SW480 (cell line): Measurements from ENCODE around the gene PHF10.
"Not testable (repeated sequence)": the region's sequence is repeated elsewhere in the genome, so short reads cannot be mapped to it uniquely, and the experiment has no call there.

Source experiments
- DNase-seq: peaks from one replicate; pipeline ENCODE4 v3.0.0-alpha.2; 2016; ENCODE audit warnings: low spot score

The PHF10 gene

DNA sequence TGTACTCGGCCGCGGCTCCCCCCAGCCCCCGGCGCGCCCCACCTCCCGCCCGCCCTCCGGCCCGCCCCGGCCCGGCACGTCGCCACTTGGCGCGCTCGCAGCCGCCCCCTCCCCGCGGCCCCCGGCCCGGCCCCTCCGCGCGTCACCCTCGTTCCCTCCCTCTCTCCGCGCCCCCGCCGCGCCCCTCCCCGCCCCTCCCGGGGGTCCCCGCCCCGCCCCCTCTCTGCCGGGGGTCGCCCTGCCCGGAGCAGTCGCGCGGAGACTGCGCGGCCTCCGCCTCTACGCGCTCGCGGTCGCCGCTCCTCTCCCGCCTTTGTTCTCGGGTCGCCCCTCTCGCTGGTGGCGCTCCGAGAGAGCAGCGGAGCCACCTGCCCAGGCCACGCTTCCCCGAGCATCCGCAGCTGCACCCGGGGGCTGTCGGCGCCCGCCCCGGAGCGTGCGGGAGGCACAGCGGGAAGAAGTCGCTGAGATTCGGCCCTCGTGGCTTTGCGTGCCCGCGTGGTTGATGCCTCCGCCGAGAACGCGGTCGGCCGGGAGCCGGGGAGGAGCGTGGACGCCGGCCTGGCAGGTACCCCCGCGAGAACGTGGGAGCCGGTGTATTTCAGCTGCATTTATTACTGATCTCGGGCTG is at the start of gene PHF10:
TSS of gene PHF10 (minus strand) at position 7 of the 631 bp plus-strand sequence. CDS start 569 bp downstream, outside the sequence.
- peak; percentile 33 for DNase-seq

DNA sequence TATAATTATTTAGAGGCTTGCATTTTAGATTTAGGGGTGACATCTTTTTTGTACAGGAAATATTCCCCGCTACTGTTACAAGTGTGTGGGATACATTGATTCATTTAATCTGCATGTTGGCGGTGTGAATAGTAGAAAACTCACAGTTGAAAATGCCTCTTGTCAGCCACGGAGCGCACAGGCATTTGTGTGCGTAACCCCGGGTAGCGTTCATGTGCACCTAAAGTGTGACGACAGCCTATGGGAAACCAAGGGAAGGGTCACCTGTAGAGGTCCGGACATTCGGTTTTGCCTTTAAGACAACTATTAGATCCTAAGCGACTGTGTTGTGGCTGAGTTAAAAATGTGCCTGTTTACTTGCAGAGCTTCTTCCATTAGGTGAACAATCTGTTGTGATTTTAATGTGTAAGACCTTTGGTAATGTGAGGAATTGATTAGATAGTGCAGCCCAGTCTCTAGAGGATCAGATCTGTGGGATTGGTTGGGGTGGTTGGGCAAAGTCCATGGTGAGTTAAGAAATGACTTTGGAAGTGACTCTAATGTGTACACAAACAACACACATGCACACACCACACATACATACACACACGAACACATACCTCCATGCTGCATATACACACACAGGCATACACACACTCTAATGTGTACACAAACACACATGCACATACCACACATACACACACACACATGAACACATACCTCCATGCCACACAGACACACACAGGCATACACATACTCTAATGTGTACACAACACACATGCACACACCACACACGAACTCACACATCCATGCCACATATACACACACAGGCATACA is 42.8 kb upstream of the PHF10 start:
- no peak for DNase-seq

DNA sequence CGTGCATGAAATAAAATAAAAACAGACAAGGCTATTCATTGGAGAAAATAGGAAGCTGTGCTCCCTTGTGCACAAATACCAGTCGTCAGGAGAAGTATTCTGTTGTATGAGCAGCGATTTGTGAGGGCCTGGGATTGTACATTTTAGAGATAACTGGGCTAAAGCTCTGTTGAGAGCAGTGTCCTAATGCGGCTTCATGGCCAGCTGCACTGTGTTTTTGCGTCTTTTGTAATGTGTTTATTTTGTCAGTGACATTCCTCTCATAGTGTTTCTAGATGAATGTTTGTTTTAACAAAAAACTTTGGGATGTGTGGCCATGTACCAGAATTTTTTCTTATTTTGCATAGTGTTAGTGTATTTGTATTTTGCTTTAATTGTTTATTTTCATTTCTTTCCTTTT is 41.9 kb upstream of the PHF10 start:
- DNase-seq: no peak

DNA sequence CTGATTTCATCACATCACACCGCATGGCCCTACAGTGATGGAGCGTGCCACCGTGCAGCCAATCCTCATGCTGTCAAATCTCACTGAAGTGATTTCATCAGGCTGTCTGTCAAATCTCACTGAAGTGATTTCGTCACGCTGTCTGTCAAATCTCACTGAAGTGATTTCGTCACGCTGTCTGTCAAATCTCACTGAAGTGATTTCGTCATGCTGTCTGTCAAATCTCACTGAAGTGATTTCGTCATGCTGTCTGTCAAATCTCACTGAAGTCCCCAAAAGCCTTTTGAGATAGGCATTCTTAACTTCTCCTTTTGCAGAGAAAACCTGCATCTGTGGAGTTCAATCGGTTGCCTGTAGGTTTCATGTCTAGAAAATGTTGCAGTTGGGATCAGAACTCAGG is 41.5 kb upstream of the PHF10 start:
- DNase-seq: not testable (repeated sequence)

DNA sequence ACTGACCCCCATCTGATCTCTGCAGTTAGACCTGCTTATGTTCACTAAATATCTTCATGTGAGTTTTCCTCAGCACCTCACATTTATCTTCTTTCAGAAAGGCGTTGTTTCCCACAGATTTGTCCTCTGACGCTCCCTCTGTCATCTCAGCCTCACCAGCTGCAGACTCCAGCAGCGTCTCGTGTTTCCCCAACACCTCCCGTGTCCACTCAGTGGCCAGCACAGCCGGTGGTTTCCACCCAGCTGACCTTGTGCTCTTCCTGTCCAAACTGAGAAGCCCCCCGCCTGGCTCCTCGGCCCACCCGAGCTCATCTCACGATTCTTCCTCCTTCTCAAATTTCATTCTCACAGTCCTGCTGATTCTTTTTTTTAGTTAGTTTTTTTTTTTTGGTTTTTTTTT is 39.6 kb upstream of the PHF10 start:
- no peak for DNase-seq

DNA sequence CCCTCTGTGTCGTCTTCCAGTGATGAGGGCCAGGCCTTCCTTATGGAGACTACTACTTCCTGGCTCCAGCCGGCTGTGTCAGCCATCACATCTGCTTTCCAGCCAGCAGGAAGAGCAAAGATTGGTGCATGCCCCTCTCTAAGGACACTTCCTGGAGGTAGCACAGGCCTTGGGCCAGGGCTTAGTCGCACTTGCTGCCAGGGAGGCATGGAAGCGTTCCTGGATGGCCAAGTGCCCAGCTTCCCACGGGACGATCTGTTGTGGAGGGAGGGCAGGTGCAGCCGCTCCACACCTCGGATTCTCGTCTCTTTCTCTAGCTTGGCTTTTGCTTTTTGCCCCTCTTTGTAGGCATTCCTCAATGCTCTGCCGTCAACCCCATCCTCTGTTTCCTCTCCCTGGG is 39.0 kb upstream of the PHF10 start:
- no peak for DNase-seq

DNA sequence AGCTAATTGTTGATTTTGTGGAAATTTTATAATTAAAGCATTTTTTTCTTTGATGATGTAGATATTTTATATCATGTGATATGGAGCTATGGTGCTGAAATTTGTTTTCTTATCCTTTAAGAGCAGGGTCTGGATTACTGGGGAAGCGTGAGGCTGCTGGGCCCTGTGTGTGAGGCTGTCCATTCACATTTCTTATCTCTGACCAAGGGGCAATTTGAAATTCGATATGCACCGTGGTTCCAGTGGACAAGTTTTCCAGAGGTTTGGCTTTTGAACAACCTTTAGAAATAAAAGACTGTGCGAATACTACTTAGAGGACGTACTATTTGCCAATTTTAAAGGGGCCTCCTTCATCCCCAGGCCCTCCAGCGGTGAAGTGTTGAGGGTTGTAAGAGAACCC is 30.9 kb upstream of the PHF10 start:
- no peak for DNase-seq

DNA sequence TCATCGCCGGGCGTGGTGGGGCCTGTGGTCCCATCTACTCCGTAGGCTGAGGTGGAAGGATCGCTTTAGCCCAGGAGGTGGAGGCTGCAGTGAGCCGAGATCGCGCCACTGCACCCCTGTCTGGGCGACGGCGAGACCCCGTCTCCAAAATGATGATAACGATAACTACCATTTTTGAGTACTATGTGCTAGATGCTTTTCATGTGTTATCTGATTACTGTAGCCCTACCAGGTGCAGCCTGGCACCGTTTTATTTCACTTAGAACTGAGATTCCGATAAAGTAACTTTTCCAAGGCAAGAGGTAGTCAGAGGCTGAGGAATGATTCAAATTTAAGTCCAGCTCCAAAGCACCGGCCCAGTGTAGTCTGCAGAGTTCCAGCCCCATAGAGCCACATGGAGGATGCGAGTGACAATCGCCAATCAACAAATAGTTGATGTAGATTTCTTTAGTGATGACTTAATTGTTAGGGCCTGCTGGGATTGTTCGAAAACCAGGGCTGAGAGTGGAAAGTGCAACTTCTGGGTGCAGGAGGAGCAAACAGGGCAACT is 27.8 kb upstream of the PHF10 start:
- DNase-seq: peak; percentile 0

DNA sequence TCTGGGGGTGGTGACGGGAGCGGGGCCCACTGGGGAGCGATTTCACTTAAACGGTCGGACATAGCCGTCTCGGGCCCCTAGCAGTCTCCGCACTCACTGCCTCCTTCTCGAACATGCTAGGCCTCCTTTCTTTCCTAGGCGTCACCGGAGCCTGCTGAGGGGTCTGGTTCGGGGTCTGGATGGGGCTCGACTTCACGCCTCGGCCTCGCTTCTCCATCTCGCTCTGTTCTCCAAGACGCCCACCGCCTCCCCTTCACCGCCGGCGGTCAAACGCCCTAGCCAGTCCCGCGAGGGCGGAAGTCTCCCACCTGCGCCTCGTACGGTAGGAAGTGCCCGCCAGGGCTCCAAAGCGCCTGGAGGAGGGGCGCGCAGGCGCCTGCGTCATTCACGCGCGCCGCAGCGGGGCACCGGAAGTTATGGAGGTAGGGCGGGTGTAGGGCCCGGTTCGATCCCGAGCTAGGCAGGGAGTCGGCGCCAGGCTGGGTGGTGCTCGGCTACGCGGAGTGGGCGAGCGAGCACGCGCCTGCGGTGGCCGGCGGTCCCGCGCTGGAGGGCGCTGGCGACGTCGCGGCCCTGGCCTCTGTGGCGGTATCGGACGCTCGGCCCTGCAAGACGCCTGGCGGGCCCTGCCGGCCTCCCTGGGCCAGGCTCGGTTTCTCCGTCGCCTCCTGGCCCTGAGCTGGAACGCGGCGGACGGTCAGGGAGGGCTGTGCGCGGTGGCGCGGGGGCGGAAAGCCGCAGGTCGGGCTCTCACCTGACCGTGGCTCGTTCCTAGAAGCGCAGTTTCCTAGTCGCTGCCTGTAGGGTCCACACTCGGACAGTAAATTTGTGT is 27.2 kb upstream of the PHF10 start, which contains the start of the genes DYNLT2 and ERMARD:
TSS of gene DYNLT2 (minus strand) at position 331 of the 832 bp plus-strand sequence. CDS start at position 217, 114 bp downstream.
TSS of gene ERMARD (plus strand) at position 381 of the 832 bp plus-strand sequence. CDS start at position 417, 36 bp downstream.
- peak; percentile 86 for DNase-seq

DNA sequence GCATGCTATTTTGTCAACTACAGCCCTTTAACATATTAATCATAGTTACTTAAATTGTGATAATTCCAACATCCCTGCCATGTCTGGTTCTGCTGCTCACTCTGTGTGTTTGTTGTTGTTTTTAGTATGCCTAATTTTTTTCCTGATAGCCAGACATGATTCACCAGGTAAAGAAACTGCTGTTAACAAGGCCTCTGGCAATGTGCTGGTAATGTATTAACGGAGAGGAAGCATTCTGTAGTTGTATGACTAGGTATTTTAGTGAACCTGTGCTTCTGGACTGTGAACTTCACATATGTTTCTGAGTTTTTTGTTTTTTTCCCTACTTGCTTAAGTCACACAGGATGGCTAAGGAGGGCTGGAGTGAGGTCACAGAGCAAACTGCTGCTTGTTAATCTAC is 22.3 kb upstream of the PHF10 start:
- DNase-seq: no peak

DNA sequence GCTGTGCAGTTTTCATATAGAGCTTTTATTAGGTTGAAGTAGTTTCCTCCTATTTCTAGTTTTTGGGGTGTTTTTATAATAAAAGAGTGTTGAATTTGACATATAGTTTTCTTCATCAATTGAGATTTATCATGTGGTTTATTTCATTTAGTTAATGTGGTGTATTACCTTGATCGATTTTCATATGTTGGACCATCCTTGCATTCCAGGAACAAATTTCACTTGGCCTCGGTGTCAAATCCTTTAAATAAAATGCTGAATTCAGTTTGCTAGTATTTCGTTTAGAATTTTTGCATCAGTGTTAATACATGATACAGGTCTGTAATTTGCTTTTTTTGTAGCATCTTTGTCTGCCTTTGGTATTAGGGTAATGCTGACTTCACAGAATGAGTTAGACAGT is 21.1 kb upstream of the PHF10 start:
- DNase-seq: no peak

DNA sequence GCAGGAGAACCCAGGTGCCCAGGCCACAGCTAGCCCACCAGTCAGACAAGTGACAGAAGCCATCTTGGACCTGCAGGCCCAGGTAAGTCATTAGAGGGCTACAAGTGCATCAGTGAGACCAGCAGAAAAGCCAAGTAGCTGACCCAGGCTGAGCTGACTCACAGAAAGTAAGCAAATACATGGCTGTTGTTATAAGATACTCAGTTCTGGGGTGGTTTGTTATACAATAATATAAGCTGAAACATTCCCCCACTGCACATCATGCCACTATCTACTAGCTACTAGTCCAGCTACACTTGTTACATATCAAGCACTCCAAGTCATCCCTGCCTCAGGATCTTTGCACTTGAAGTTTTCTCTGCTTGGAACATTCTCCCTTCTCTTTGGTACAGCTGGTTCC is 17.0 kb upstream of the PHF10 start:
- no peak for DNase-seq

DNA sequence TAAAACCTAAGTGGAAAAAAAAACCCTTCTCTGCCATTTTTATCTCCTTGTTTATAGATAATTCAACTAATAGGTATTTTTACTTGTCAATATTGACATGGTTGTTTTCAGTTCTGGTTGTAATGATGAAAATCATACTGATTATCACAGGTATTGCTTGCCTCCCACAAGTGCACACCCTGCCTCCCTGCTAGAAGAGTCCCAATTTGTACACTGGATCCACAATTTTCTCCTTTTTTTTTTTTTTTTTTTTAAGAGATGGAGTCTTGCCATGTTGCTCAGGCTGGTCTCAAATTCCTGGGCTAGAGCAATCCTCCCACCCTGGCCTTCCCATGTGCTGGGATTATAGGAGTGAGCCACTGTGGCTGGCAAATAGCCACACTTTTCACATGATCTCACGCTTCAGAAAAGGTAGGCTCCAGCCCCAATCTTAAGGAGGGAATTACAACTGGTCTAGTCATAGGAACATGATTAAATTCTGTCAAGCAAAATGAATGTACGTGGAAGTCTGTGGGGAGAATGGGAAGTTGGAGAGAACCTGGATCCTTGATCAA is 14.8 kb upstream of the PHF10 start:
- DNase-seq: no peak

DNA sequence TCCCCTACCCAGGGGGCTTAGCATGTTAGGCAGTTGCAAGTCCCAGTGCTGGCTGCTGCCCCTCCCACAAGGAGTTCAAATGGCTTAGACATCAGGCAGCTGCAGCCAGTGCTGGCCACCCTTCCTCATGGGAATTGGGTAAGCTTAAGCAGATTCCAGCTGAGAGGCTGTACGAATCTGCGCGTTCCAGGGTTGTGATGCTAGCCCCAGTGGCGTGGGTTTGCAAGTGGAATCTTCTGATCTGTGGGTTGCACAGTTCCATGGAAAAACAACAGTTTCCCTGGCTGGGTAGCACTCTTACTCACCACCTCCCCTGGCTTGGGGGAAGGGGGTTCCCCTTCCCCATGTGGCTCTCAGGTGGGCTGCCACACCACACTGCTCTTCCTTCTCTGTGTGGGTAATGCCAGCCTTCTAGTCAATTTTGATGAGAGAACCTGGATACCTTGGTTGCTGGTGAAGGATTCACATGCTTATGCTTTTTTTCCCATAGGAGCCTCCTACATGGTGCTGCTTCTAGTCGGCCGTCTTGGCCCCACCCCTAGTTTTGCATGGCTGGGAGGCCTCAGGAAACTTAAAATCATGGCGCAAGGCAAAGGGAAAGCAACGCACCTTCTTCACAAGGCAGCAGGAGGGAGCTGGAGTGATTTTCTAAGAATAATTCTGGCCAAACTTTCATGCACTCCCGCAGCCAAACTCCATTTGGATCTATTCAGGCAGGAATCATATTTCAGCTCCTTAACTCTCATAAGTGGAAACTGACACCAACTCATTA is 14.1 kb upstream of the PHF10 start:
- no peak for DNase-seq

DNA sequence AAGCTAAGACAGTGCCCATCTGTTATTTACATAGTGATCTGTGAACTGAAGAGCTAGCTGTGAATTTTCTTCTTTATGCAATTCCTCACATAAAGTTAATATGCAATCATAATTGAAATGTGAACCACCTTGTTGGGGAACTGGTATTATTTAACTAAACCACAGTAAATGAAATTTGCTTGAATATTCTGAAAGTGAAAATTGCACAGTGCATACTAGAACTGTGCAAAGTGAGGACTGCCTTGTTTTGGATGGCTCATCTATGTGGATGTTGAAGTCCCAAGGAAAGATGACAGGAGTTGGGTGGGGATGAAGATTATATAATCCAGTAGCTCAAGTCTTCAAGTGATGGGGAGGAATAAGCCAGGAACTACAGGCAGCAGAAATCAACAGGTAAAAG is 5.7 kb upstream of the PHF10 start:
- no peak for DNase-seq

DNA sequence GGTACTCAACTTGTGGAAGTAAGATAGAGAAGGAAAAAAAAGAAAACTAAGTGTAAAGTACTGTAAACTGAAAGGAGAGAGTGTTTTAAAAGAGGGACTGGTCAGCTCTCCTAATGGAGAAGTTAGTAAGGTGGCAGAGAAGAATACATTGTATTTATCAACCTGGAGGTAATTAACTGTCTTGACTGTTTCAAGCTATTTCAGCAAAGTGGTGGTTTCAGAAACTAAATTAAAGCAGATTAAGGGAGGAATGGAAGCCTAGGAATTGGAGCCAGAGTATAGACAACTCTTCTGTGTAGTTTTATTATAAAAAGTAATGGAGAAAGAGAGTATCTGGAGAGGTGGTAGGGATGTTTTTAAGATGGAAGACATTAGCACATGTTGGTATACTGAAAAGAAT is 2.7 kb upstream of the PHF10 start:
- DNase-seq: no peak

DNA sequence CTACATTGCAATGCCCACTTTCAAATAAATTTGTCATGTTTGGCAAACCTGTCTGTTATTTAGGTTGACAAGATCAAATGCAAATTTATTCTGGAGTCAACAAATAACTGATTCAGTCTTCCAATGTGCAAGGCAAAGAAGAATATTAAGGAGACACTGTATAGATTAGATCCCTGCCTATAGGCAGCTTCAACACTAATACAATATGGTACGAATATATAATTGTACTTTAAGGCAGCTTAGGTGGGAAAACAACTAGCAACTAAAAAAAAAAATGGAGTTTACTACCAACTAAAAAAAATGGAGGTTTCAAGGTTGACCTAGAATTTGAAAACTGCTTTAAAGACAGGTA is 1.7 kb upstream of the PHF10 start:
- no peak for DNase-seq

DNA sequence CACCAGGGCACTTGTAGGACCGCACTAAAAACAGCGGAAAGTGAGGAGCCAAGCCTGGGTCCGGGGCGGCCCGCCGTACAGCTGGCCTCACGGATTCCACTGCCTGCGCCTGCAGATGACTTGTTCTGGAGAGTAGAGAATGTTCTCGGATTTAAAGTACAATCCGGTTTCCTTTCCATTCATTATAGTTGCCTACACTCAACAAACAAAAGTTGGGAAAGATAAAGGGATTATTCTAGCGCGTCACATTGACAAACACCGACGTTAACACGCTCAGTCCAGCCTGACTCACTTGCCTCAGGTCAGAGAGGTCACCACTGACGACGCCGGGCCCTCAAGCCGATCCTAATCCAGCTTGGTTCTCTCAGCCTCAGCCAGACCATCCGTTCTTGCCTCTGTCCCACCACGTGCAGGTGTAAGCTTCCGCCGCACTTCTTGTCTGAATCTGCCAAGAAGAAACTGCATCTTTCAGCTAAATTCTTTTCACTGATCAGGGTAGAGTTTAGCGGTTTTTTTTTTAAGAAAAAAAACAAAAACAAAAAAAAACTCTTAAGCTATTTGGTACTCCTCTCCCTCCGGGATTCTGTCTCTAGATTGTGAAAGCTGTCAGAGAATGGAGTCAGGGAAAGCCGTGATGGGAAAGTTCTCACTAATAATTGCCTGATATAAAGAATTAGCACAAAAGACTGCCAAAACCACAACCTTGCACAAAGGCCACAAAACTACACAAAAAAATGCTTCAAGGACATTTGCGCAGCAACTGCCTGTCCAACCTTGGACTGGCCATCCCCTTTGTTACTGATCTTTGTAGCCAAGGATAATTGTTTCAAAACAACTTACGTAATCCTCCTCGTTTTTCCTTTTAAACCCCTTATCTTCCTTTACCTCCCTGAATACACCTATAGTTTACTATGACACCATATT is 1.1 kb upstream of the PHF10 start:
- peak; percentile 46 for DNase-seq

DNA sequence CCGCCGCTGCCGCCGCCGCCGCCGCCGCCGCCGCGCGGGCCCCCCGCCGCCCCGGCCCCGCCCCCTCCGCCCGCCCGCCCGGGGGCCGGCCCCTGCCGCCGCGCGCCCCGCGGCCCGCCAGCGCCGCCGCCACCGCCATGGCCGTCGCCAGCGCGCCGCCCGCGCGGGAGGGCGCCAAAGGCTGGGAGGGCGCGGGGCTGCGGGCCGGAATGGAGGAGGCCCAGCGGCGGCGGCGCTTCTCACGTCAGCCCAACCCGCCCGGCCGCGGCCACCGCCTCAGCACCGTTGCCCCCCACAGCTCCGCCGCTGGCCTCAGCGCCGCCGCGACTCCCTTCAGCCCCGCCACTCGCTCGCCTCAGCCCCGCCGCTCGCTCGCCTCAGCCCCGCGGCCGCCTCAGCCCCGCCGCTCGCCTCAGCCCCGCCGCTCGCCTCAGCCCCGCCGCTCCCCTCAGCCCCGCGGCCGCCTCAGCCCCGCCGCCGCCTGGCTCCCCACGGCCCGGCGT is 258 bp downstream of the PHF10 start:
- no peak for DNase-seq
